GM20000 (cell line): ENCODE data around the gene SWAP70.

ENCODE experiments used
- DNase-seq: peaks from one replicate; pipeline ENCODE4 v3.0.0; 2012; ENCODE audit warnings: low spot score
- CTCF ChIP-seq: IDR thresholded peaks from 2 replicates; pipeline ENCODE4 v1.5.1; 2012; ENCODE audit warnings: mild to moderate bottlenecking, control low read depth; ENCODE audit errors: extremely low read depth, missing control alignments

Gene SWAP70

GRCh38 chr11:9639099-9639498, 24.8 kb upstream of the SWAP70 start:
- no peak for TF ChIP-seq CTCF
- DNase-seq, result no peak

DNA sequence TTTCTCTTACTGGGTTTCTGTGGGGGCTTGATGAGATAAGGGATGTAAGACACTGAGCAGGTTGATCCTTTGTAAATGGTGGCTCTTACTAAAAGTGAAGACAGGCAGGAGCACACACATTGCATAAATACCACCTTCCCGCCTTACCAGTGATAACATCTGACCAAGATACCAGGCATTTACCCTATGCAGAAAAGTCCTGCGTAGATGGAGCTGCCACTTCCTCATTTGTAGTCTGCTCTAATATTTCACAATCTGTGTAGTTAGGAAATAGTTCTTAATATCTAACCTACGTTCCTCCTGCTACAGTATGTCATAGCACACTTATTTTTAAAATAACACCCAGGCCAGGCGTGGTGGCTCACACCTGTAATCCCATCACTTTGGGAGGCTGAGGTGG, 23.9 kb upstream of the SWAP70 start:
- TF ChIP-seq CTCF, result no peak
- no peak for DNase-seq

DNA sequence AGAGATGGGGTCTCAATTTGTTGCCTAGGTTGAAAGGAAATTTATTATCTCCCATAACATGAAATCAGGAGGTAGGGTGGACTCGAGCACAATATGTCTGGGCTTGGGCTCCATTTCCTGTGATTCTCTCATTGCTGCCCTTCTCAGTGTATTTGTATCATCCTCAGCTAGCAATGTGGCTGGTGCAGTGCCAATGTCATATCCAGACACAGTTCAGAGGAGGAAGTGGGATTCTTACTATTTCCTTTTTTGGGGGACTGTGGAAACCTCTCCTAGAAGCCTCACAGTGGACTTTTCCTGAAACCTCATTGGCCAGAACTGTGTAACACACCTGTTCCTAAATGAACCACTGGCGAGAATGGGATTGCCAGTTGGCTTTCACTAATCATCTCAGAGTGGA, 21.0 kb upstream of the SWAP70 start:
- no peak for TF ChIP-seq CTCF
- DNase-seq, result no peak

DNA sequence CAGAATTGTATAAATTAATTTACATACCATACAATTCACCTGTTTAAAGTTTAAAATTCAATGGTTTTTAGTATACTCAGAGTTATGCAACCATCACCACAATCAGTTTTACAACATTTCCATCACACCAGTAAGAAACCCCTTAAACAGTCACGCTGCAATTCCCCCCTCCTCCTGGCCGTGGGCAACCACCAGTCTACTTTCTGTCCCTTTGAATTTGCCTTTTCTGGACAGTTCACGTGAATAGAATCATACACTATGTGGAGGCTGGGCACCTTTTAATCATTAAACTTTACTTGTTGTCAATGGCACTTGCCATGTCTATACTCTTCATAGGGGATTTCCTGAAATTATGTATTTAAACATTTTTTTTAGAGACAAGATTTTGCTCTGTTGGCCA, 20.1 kb upstream of the SWAP70 start:
- TF ChIP-seq CTCF, result no peak
- no peak for DNase-seq

DNA sequence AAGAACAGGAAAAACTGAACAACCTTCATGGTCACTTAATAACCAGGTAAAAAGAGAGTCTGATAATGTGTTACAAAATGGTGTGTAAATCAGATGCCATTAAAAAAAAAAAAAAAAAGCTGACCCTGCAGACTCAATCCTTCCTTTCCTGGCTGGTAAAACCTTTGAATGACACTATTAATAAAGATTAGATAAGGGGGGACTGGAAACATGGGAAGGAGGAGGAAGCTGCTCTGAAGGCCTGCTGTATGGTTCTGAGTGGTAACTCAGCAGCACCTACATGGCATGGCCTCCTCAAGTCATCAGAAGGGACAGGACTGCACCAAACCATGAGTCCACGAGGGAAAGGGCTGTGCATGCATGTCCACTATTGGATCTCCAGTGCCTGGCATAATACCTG, 18.0 kb upstream of the SWAP70 start:
- no peak for DNase-seq
- TF ChIP-seq CTCF, result no peak

DNA sequence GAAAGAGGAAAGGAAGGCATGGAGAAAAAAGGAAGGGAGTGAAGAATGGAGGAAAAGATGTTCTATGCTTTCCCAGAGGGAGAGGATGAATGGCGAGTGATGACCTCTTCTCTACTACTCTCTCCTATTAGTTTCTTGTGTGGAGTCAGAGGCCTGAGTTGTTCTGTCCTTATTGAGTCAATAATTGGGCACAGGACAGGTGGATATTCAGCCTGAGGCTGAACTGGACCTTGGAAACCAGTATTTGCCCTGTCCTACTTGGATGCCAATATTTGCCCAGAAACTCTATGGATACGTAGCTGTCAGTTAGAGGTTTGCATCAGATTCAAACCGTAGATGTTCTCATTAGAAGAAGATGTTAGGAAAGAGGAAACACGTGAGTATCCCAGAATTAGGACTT, 17.6 kb upstream of the SWAP70 start:
- no peak for TF ChIP-seq CTCF
- no peak for DNase-seq

GRCh38 chr11:9651481-9651880, 12.4 kb upstream of the SWAP70 start:
- TF ChIP-seq CTCF, result no peak
- no peak for DNase-seq
